GM23338 (cell line): Measurements from ENCODE around the gene HIP1.
"Not testable (repeated sequence)": the region's sequence is repeated elsewhere in the genome, so short reads cannot be mapped to it uniquely, and the experiment has no call there.

ENCODE experiments used
- EZH2 ChIP-seq: fragments of 200-600 bp; sonication (generic); IDR thresholded peaks from one replicate; pipeline ENCODE4 v1.8.0; 2017; ENCODE audit warnings: antibody characterized with exemption, mild to moderate bottlenecking, low read depth; ENCODE audit not compliant: unreplicated experiment
- EZH2phosphoT487 ChIP-seq: fragments of 200-600 bp; sonication (generic); IDR thresholded peaks from one replicate; pipeline ENCODE4 v1.8.1; 2018; ENCODE audit warnings: antibody characterized with exemption; ENCODE audit not compliant: unreplicated experiment
- TF ChIP-seq, protein P1 (sequence below), 2 experiments: fragments of 200-600 bp in 1 of 2; sonication (generic) in 1 of 2; conservative IDR thresholded peaks; 2 replicates each; pipeline versions ENCODE4 v1.5.1 to v1.6.1; 2016 to 2017; ENCODE audit warnings: antibody characterized with exemption in 2 of 2, low read depth in 2 of 2, mild to moderate bottlenecking in 2 of 2, moderate library complexity in 1 of 2
- TF ChIP-seq, protein P2 (sequence below): IDR thresholded peaks from 2 replicates; pipeline ENCODE4 v1.6.1; 2016; ENCODE audit warnings: antibody characterized with exemption

DNA sequence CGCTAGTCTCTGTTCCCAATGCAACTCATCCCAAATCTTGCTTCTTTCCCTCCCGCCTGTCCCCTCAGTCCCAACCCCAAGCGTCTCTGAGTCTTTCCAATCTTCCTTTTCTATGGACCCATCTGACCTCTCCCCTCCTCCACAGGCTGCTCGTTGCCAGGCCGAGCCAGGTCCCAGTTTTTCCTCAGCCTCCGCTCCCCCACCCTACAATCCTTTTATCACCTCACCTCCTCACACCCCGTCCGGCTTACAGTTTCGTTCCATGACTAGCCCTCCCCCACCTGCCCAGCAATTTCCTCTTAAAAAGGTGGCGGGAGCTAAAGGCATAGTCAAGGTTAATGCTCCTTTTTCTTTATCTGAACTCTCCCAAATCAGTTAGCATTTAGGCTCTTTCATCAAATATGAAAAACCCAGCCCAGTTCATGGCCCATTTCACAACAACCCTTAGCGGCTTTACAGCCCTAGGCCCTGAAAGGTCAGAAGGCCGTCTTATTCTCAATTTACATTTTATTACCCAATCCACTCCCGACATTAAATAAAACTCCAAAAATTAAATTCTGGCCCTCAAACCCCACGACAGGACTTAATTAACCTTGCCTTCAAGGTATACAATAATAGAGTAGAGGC is 42.0 kb upstream of the HIP1 start:
- TF ChIP-seq EZH2, EZH2phosphoT487: not testable (repeated sequence)
- TF ChIP-seq, protein P1, sequence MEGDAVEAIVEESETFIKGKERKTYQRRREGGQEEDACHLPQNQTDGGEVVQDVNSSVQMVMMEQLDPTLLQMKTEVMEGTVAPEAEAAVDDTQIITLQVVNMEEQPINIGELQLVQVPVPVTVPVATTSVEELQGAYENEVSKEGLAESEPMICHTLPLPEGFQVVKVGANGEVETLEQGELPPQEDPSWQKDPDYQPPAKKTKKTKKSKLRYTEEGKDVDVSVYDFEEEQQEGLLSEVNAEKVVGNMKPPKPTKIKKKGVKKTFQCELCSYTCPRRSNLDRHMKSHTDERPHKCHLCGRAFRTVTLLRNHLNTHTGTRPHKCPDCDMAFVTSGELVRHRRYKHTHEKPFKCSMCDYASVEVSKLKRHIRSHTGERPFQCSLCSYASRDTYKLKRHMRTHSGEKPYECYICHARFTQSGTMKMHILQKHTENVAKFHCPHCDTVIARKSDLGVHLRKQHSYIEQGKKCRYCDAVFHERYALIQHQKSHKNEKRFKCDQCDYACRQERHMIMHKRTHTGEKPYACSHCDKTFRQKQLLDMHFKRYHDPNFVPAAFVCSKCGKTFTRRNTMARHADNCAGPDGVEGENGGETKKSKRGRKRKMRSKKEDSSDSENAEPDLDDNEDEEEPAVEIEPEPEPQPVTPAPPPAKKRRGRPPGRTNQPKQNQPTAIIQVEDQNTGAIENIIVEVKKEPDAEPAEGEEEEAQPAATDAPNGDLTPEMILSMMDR (conservative IDR thresholded peaks at IDR 0.05; ENCODE audit: low read depth in 2 of 2): not testable (repeated sequence)
- TF ChIP-seq, protein P2, sequence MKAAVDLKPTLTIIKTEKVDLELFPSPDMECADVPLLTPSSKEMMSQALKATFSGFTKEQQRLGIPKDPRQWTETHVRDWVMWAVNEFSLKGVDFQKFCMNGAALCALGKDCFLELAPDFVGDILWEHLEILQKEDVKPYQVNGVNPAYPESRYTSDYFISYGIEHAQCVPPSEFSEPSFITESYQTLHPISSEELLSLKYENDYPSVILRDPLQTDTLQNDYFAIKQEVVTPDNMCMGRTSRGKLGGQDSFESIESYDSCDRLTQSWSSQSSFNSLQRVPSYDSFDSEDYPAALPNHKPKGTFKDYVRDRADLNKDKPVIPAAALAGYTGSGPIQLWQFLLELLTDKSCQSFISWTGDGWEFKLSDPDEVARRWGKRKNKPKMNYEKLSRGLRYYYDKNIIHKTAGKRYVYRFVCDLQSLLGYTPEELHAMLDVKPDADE: not testable (repeated sequence)
